NCI-H128 (cell line): ENCODE measurements around the gene DHRSX.
"Not testable (repeated sequence)": the region's sequence is repeated elsewhere in the genome, so short reads cannot be mapped to it uniquely, and the experiment has no call there.

Experiments used
- DNase-seq: peaks from one replicate; lab custom pipeline; 2025; ENCODE audit not compliant: unreplicated experiment; lab: John Stamatoyannopoulos, UW

The DHRSX gene

GRCh38 chrX:2321411-2321810 lies 179.4 kb downstream of the DHRSX start:
- DNase-seq = no peak

DNA sequence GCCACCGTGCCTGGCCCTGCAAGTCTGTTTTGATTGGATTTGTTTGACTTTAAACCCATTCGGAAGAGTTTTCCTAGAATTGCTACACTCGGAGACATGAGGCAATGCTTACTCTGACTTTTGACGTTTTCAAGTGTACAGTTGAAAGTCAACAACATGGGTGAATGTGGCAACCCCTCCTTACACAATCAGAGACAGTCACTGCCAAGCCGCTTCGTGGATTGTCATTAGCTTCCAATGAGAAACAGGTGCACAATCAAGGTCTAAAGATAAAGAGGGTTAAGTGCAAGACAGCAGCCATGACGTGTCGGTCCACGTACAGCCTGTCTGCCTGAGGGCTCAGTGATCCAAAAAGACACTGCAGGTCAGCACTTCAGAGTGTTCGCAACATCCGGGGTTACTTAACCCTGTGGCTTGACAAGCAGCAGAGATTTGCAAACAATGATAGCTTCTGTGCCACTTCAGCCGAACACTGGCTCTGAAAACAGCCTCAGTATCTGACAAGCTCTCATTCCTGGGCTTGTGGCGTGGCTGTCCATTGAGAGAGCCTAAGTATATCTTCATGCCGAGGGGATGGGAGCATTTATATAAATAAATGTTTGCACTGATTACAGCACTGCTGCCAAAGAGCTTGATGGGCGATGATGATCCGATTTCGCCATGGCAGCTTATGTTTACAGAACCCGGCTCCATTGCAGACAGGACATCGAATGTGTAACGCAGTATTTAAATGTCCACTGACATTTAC lies 180.0 kb downstream of the DHRSX start:
- DNase-seq = no peak

GRCh38 chrX:2320089-2320488 lies 180.7 kb downstream of the DHRSX start:
- DNase-seq = no peak

- DNase-seq = no peak
Observed at GRCh38 chrX:2318371-2318770, 182.4 kb downstream of the DHRSX start.

DNA sequence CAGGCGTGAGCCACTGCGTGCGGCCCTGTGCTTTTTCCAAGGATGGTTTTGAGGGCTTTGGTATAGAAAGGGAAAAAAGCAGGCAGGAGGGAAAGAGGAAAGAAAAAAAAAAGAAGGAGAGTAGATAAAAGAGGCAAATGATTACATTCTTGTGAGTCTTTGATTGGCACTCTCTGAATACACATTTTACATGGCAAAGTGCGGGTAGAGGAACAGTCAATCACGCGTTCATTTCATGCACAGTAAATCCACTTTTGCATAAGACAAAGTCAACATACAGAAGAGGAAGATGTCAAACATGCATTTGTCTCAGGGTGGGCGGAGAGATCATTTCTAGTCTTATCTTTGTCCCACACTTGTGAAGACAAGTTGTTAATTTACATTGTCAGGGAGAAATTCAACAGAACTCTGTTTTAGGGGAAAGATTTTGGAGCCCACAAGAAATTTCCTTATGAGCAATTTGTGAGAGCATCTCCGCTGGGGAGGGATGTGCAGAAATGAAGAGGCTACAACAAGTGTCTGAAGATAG lies 183.2 kb downstream of the DHRSX start:
- no peak for DNase-seq

DNA sequence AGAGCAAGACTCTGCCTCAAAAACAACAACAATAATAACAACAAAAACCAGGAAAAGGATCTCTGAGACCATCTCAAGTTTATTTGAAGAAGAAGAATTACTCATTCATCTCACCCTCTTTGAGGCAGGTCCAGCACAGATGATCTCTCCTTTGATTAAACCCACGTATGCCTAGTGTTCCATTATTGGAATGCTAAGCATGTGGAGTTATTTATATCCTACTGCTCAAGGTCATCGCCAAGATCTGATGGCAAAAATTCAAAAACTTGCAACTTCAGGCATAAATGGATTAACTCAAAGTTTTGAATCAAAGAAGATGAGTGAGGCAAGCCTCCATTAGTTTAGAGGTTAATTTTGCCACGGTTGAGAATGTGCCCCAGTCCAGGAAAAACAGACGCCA lies 184.2 kb downstream of the DHRSX start:
- DNase-seq = no peak

DNA sequence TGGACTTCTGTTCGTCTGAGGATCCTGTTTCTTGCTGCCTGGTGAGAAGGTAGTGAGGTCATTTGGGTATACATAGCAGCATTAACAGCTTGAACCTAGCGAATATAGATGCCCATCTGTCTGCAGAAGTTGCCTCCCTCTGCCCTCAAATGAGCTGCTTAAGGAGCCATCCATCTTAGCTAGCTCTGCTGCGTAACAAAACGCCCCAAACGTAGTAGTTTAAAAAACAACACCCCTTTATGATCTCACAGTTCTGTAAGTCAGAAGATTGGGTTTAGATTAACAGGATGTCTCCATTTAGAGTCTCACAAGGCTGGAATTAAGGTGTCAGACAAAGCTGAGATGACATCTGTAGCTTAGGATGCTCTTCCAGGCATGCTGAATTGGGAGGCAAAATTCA lies 185.3 kb downstream of the DHRSX start:
- no peak for DNase-seq

DNA sequence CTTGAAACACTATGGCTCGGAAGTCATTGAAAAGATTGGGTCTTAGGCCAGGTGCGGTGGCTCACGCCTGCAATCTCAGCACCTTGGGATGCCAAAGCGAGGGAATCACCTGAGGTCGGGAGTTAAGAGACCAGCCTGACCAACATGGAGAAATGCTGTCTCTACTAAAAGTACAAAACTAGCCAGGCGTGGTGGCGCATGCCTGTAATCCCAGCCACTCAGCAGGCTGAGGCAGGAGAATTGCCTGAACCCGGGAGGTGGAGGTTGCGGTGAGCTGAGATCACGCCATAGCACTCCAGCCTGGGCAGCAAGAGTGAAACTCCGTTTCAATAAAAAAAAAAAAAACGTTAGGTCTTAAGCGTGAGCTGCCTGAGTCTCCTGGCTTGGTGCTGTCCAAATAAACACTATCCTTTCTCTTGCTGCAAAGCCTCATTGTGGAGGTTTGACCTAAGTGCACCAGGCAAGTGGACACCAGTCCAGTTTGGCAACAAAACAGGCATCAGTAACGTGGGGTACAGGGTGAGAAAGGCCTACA lies 185.9 kb downstream of the DHRSX start:
- DNase-seq = no peak

DNA sequence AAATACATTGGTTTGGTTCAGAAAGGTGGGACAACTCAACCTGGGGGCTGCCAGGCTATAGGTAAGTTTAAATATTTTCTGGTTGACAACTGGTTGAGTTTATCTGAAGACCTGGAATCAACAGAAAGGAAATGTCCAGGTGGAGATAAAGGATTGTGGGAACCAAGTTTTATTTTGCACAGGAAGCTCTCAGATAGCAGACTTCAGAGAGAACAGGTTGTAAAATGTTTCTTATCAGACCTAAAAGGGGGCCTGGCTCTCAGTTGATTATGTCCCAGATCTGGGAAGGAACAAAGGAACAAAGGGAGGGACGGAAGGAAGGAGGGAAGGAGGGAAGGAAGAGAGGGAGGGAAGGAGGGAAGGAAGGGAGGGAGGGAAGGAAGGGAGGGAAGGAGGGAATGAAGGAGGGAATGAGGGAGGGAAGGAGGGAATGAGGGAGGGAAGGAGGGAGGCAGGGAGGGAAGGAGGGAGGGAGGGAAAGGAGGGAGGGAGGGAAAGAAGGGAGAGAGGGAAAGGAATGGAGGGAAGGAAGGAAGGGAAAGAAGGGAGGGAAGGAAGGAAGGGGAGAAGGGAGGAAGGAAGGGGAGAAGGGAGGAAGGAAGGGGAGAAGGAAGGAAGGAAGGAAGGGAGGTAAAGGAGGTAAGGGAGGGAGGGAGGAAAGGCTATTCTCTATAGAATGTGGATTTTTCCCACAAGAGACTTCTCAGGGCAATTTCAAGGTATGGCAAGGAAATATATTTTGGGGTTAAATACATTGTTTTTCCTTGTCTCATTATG lies 186.7 kb downstream of the DHRSX start:
- no peak for DNase-seq

GRCh38 chrX:2312061-2312591 lies 188.7 kb downstream of the DHRSX start:
- not testable (repeated sequence) for DNase-seq

DNA sequence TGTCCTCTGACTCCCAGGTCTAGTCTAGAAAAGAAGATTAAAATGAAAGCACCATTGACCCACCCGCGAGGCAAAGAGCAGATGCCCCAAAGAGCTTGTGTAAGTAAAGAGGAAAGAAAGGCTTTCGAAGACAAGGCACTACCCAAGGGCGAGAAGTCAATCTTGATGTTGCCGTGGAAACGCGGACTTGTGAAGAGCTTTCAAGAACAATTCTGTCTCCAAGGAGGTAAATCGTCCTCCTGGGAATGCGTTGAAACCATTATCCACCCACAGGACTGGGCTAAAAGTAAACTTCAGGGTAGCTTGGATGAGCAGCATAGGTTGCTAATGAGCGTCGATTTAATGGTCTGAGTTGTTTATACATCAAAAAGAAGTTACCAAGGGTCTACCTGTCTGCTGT lies 189.3 kb downstream of the DHRSX start:
- no peak for DNase-seq

DNA sequence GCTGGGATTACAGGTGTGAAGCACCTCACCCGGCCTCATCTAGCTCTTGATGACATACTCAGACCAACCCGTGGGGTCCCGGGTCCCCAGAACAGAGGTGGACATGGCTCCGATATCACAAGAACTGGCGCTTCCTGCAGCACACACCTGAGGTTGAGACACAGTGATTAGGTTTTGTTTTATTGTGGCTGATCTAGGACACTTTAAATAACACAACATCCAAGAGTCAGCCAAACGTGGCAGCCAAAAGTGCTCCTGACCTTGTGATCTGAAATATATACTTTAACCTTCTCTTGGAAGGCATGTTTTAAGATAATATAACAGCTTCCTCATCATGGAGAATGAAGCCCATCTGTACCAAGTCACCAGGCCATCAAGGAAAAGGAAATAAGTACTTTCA lies 198.9 kb downstream of the DHRSX start:
- DNase-seq = no peak

- DNase-seq = no peak
Observed at GRCh38 chrX:2299871-2300270, 200.9 kb downstream of the DHRSX start.

DNA sequence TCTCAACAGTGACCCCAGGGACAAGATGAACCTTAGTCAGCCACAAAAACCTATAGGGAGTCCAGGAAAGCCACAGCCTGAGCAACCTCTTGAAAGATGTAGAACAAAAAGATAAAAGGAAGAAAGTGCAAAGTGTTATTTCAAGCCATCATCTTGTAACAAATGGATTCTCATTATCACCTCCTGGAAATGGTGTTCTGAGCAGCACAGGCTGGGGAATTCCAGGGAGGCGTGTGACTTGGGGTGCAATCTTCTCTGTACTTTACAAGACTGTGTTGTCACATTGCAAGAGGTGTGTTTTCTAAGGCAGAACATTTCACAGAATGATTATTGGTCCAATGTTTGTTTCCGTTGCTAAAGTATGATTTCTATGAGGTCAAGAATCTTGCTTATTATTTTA lies 214.0 kb downstream of the DHRSX start:
- no peak for DNase-seq

- no peak for DNase-seq
Observed at GRCh38 chrX:2284601-2285000, 216.2 kb downstream of the DHRSX start.

DNA sequence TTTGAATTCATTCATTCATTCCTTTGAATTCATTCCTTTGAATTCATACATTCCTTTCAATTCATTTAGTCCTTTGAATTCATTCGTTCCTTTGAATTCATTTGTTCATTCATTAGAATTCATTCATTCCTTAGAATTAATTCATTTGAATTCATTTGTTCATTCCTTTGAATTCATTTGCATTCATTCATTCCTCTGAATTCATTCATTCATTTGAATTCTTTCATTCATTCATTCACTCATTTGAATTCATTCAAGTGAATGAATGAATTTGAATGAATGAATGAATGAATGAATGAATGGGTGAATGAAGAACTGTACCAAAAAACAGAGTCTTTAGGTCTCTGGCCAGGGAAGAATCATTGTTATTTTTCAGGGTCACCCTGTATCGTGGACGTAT lies 216.6 kb downstream of the DHRSX start:
- DNase-seq = no peak

- no peak for DNase-seq
Observed at GRCh38 chrX:2283111-2283859, 217.5 kb downstream of the DHRSX start.

DNA sequence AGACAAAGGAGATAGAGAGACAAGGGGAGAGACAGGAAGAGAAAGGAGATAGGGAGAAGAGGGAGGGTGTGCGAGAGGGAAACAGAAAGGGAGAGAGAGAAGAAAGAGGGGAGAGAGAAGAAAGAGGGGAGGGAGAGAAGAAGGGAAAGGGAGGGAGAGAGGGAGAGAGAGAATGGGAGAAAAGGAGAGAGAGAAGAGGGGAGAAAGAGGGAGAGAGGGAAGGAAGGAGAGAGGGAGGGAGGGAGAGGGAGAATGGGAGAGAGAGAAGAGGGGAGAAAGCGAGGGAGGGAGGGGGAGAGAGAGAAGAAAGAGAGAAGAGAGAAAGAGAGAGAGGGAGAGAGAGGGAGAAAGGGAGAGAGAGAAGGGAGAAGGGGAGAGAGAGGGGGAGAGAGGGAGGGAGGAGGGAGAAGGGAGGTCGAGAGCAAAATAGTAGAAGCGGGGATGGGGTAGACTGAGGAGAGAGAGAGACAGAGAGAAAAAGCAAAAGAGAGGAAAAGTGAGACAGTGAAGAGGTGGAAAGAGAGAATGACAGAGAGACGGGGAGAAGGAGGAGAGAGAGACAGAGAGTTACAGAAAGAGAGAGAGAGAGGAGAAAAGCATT lies 218.2 kb downstream of the DHRSX start:
- no peak for DNase-seq

DNA sequence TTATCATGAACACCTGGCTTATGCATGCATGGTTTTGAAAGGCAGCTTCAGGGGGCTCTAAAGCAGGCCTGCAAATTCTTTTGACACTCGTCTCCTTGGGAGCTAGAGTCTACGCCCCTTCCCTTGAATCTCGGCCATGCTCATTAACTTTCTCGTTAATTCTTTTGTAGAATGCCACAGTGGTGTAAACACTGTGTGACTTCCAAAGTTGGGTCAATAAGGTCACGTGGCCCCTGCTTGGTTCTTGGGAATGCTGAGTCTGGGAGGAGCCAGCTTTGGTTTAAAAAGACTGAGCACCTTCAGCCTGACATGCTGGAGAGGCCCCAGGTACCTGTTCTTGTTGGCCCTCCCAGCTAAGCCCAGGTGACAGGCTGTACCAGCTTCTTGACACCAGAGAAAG lies 228.4 kb downstream of the DHRSX start:
- DNase-seq = no peak

- DNase-seq = not testable (repeated sequence)
Observed at GRCh38 chrX:2271595-2271994, 229.2 kb downstream of the DHRSX start.

DNA sequence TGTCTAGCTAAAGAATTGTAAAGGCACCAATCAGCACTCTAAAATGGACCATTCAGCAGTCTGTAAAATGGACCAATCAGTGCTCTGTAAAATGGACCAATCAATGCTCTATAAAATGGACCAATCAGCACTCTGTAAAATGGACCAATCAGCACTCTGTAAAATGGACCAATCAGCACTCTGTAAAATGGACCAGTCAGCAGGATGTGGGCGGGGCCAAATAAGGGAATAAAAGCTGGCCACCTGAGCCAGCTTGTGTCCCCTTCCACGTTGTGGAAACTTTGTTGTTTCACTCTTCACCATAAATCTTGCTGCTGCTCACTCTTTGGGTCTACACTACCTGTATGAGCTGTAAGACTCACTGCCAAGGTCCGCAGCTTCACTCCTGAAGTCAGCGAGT lies 230.0 kb downstream of the DHRSX start:
- DNase-seq = not testable (repeated sequence)
